Stimulated activated CD8-positive, alpha-beta memory T cell treated with anti-CD3 and anti-CD28 coated beads, Interleukin-15, amount 100 ng/mL, for 1 hour (primary cell): ENCODE measurements around the gene RASA3.
"Not testable (repeated sequence)": the region's sequence is repeated elsewhere in the genome, so short reads cannot be mapped to it uniquely, and the experiment has no call there.

ENCODE experiments used
- DNase-seq: peaks from one replicate; pipeline ENCODE4 v3.0.0-alpha.2; 2020; ENCODE audit warnings: low read depth

Gene RASA3

GRCh38 chr13:114142137-114142550 lies 9.7 kb upstream of the RASA3 start:
- DNase-seq = no peak

GRCh38 chr13:114141261-114141996 lies 9.0 kb upstream of the RASA3 start:
- DNase-seq = no peak

- no peak for DNase-seq
Measured at GRCh38 chr13:114140906-114141250, 8.5 kb upstream of the RASA3 start.

- DNase-seq = no peak
Measured at GRCh38 chr13:114140131-114140905, 7.9 kb upstream of the RASA3 start.

GRCh38 chr13:114136576-114136975 lies 4.2 kb upstream of the RASA3 start:
- no peak for DNase-seq

GRCh38 chr13:114135731-114136171 lies 3.3 kb upstream of the RASA3 start:
- no peak for DNase-seq

GRCh38 chr13:114134944-114135610 lies 2.7 kb upstream of the RASA3 start:
- no peak for DNase-seq

GRCh38 chr13:114134111-114134943 lies 1.9 kb upstream of the RASA3 start:
- no peak for DNase-seq

GRCh38 chr13:114133552-114133951 lies 1.1 kb upstream of the RASA3 start:
- not testable (repeated sequence) for DNase-seq

GRCh38 chr13:114133126-114133525 lies 703 bp upstream of the RASA3 start:
- not testable (repeated sequence) for DNase-seq

GRCh38 chr13:114131583-114132418 lies 622 bp downstream of the RASA3 start:
- DNase-seq = no peak

GRCh38 chr13:114130837-114131582 lies 1.4 kb downstream of the RASA3 start:
- DNase-seq = no peak

- DNase-seq = no peak
Measured at GRCh38 chr13:114130131-114130836, 2.1 kb downstream of the RASA3 start.

GRCh38 chr13:114129649-114130062 lies 2.8 kb downstream of the RASA3 start:
- DNase-seq = no peak

- peak; percentile 81 for DNase-seq
Measured at GRCh38 chr13:114128624-114129522, 3.5 kb downstream of the RASA3 start.

- DNase-seq = no peak
Measured at GRCh38 chr13:114128348-114128623, 4.1 kb downstream of the RASA3 start.

- no peak for DNase-seq
Measured at GRCh38 chr13:114127473-114128347, 4.7 kb downstream of the RASA3 start.
